Measurements from ENCODE around the gene SLC9A7.

SLC9A7 gene

DNA sequence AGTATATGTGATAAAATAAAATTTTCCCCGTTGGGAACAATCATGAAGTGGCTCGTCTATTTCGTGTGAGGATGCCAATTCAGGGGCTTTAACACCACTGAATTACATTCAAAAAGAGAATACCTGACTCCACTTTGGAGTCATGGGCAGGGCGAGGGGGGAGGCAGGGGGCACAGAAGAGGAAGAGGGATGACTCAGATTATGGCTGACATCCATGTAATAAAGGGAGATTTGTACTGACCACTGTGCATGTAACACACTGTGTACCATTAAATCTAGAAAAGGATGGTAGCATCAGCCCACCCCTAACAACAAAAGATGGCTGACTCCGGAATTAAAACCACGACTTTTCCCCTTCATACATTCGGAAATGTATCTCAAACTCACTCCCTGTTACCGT lies 1.3 kb downstream of the SLC9A7 start:
- H3K27ac ChIP-seq (ENCODE audit: low read length): no peak overlapping the region
- H3K9ac ChIP-seq (ENCODE audit: low read length): no peak overlapping the region
- H3K79me2 ChIP-seq (ENCODE audit: low read length): no peaks in the 10 kb centered on the region
- no peaks in the 10 kb centered on the region for H3K27me3 ChIP-seq (replicated peaks; ENCODE audit: insufficient read depth, low read length)
- no peak for DNase-seq
- H3K9me2 ChIP-seq (replicated peaks; ENCODE audit: insufficient read depth, low read length): no peaks in the 10 kb centered on the region
- TF ChIP-seq EZH2 (optimal IDR thresholded peaks at IDR 0.05; ENCODE audit: low read depth, low read length) (no peak), CTCF (IDR thresholded peaks at IDR 0.05; ENCODE audit: low read length) (no peak), EZH2phosphoT487 (IDR thresholded peaks at IDR 0.05; ENCODE audit: low read length) (no peak)
- no peak overlapping the region for H3K4me2 ChIP-seq (ENCODE audit: low read depth, low read length)
- H4K20me1 ChIP-seq (ENCODE audit: insufficient read depth, low read length): no peaks in the 10 kb centered on the region
- peaks cover 3% of the 10 kb centered on the region; the same call in 1 of the 2 replicates for H3F3A ChIP-seq (ENCODE audit: insufficient read depth, low read length)
- H3K9me3 ChIP-seq (replicated peaks; ENCODE audit: insufficient read depth, low read length): no peaks in the 10 kb centered on the region
- no peak overlapping the region for H3K4me3 ChIP-seq (ENCODE audit: low read length)
- 0 out of 2 replicates have a peak, but pooled peaks cover 5% of the 10 kb centered on the region for H3K4me1 ChIP-seq (ENCODE audit: low read length)
- H2AFZ ChIP-seq (ENCODE audit: low read length): no peak overlapping the region
- no peaks in the 10 kb centered on the region for H3K36me3 ChIP-seq (replicated peaks; ENCODE audit: insufficient read depth, low read length)

DNA sequence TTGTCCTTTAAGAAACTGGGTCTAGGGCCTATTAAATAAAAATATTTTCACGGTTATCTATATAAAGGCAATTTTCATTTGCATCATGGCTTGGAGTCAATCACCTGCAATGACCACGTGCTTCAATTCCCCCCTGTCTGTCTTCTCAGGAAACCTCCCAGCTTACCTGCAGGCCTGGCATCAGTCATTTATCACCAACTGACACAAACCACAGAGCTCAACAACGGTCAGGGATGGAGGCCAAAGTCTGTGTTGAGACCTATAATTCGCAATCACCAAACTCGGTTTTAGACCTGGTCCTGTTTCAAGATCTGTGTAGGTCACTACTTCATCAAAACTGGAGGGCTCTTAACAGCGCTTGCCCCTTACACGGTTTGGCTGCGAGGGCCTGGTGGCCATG lies 1.9 kb downstream of the SLC9A7 start:
- no peak overlapping the region for H3K27ac ChIP-seq (ENCODE audit: low read length)

DNA sequence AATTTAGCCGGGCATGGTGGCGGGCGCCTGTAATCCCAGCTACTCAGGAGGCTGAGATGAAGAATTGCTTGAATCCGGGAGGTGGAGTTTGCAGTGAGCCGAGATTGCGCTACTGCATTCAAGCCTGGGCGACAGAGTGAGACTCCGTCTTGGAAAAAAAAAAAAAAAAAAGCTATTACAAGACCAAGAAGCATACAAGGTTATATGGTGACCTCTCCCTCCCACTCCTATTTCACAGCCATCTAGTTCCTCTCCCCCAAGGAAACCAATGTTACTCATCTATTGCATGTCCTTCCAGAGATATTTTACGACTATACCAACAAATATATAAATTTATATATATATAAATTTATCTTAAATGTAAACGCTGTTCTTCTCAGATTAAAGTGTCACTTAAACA lies 3.2 kb downstream of the SLC9A7 start:
- H3K4me2 ChIP-seq (ENCODE audit: low read depth, low read length): no peak overlapping the region
- no peak overlapping the region for H3K27ac ChIP-seq (ENCODE audit: low read length)
- H3K9me2 ChIP-seq (replicated peaks; ENCODE audit: insufficient read depth, low read length): no peaks in the 10 kb centered on the region
- no peak for DNase-seq
- H3F3A ChIP-seq (ENCODE audit: insufficient read depth, low read length): peaks cover 3% of the 10 kb centered on the region; the same call in 1 of the 2 replicates
- TF ChIP-seq EZH2phosphoT487 (IDR thresholded peaks at IDR 0.05; ENCODE audit: low read length): no peak
- TF ChIP-seq EZH2 (optimal IDR thresholded peaks at IDR 0.05; ENCODE audit: low read depth, low read length): no peak
- no peak for TF ChIP-seq CTCF (IDR thresholded peaks at IDR 0.05; ENCODE audit: low read length)
- no peaks in the 10 kb centered on the region for H3K79me2 ChIP-seq (ENCODE audit: low read length)
- no peak overlapping the region for H2AFZ ChIP-seq (ENCODE audit: low read length)
- H3K36me3 ChIP-seq (replicated peaks; ENCODE audit: insufficient read depth, low read length): no peaks in the 10 kb centered on the region
- H4K20me1 ChIP-seq (ENCODE audit: insufficient read depth, low read length): no peaks in the 10 kb centered on the region
- no peaks in the 10 kb centered on the region for H3K27me3 ChIP-seq (replicated peaks; ENCODE audit: insufficient read depth, low read length)
- 0 out of 2 replicates have a peak, but pooled peaks cover 5% of the 10 kb centered on the region for H3K4me1 ChIP-seq (ENCODE audit: low read length)
- H3K9ac ChIP-seq (ENCODE audit: low read length): no peak overlapping the region
- no peaks in the 10 kb centered on the region for H3K9me3 ChIP-seq (replicated peaks; ENCODE audit: insufficient read depth, low read length)
- no peak overlapping the region for H3K4me3 ChIP-seq (ENCODE audit: low read length)

More for the DNA sequence above, 1.9 kb downstream of the SLC9A7 start:
- Histone ChIP-seq H3F3A (ENCODE audit: insufficient read depth, low read length) (peaks cover 3% of the 10 kb centered on the region; the same call in 1 of the 2 replicates), H4K20me1 (ENCODE audit: insufficient read depth, low read length) (no peaks in the 10 kb centered on the region), H3K4me1 (ENCODE audit: low read length) (0 out of 2 replicates have a peak, but pooled peaks cover 5% of the 10 kb centered on the region), H3K4me2 (ENCODE audit: low read depth, low read length) (no peak overlapping the region), H3K79me2 (ENCODE audit: low read length) (no peaks in the 10 kb centered on the region), H2AFZ (ENCODE audit: low read length) (no peak overlapping the region), H3K27me3 (replicated peaks; ENCODE audit: insufficient read depth, low read length) (no peaks in the 10 kb centered on the region), H3K4me3 (ENCODE audit: low read length) (no peak overlapping the region), H3K9me2 (replicated peaks; ENCODE audit: insufficient read depth, low read length) (no peaks in the 10 kb centered on the region), H3K36me3 (replicated peaks; ENCODE audit: insufficient read depth, low read length) (no peaks in the 10 kb centered on the region), H3K9ac (ENCODE audit: low read length) (no peak overlapping the region), H3K9me3 (replicated peaks; ENCODE audit: insufficient read depth, low read length) (no peaks in the 10 kb centered on the region)
- TF ChIP-seq EZH2phosphoT487 (IDR thresholded peaks at IDR 0.05; ENCODE audit: low read length) (no peak), CTCF (IDR thresholded peaks at IDR 0.05; ENCODE audit: low read length) (no peak), EZH2 (optimal IDR thresholded peaks at IDR 0.05; ENCODE audit: low read depth, low read length) (no peak)
- DNase-seq: no peak

All from MM.1S (cell line).